ENCODE results near the gene PPFIA2.

DNA sequence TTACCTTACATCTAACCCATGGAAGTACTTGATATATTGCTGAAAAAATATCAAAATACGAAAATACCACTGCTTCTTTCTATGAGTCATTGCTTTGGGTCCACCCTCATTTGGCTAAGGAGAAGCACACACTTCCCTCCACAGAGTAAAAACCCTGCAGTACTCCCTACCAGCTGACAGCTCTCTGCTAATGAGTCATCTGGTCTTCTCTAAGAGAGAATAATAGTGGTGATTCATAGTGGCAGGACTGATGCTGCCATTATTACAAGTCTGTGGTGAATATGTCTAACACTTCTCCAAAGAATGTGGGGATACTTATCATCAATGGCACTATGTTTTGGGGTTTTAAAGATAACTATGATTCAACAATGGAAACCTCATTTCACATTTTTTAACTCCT is 90.7 kb downstream of the PPFIA2 start:
- no peak for TF ChIP-seq EP300 (IDR thresholded peaks at IDR 0.05)
- TF ChIP-seq, protein P1, sequence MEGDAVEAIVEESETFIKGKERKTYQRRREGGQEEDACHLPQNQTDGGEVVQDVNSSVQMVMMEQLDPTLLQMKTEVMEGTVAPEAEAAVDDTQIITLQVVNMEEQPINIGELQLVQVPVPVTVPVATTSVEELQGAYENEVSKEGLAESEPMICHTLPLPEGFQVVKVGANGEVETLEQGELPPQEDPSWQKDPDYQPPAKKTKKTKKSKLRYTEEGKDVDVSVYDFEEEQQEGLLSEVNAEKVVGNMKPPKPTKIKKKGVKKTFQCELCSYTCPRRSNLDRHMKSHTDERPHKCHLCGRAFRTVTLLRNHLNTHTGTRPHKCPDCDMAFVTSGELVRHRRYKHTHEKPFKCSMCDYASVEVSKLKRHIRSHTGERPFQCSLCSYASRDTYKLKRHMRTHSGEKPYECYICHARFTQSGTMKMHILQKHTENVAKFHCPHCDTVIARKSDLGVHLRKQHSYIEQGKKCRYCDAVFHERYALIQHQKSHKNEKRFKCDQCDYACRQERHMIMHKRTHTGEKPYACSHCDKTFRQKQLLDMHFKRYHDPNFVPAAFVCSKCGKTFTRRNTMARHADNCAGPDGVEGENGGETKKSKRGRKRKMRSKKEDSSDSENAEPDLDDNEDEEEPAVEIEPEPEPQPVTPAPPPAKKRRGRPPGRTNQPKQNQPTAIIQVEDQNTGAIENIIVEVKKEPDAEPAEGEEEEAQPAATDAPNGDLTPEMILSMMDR (IDR thresholded peaks at IDR 0.05) = no peak
- TF ChIP-seq POLR2A (IDR thresholded peaks at IDR 0.05; ENCODE audit: low read depth) = no peak
- no peak for TF ChIP-seq POLR2AphosphoS5 (IDR thresholded peaks at IDR 0.05)

All from esophagus muscularis mucosa (tissue), 4 donors.